Right lobe of liver (tissue), 6 donors: Measurements from ENCODE around the gene CPNE1. TPM values are rescaled to one million over a fixed set of nuclear protein-coding genes. Genes with fewer than 3 reads are reported as not detected.
"Not testable (repeated sequence)": the region's sequence is repeated elsewhere in the genome, so short reads cannot be mapped to it uniquely, and the experiment has no call there.

Source experiments
- ATAC-seq, 4 donors: fragments of 200-7000 bp; cut with Tn5 transposase; one replicate each; pipeline ENCODE4 v1.9.1; 2020; ENCODE audit warnings: mild to moderate bottlenecking in 4 of 4, moderate library complexity in 4 of 4
- DNase-seq, 3 donors: peaks; one replicate each; pipeline ENCODE4 v3.0.0-alpha.2; 2020
- H3K27ac ChIP-seq, 3 donors: fragments of 200-600 bp; one replicate each; pipeline ENCODE4 v1.8.0; 2022
- H3K27me3 ChIP-seq, 2 donors: fragments of 200-600 bp; one replicate each; pipeline ENCODE4 v1.8.0; 2022
- H3K36me3 ChIP-seq, 4 donors: fragments of 200-600 bp; sonication (generic) in 1 of 4; one replicate each; pipeline versions ENCODE4 v1.5.1 to v1.8.0; 2017 to 2022; ENCODE audit warnings: control low read depth in 1 of 4
- H3K4me1 ChIP-seq, 4 donors: fragments of 200-600 bp; sonication (generic) in 1 of 4; one replicate each; pipeline versions ENCODE4 v1.5.1 to v1.8.0; 2017 to 2022; ENCODE audit warnings: control low read depth in 1 of 4
- H3K4me3 ChIP-seq, 3 donors: fragments of 200-600 bp; one replicate each; pipeline ENCODE4 v1.8.0; 2022
- H3K9me3 ChIP-seq, 4 donors: fragments of 200-600 bp; sonication (generic) in 1 of 4; one replicate each; pipeline versions ENCODE4 v1.5.1 to v1.8.0; 2017 to 2022; ENCODE audit warnings: control low read depth in 1 of 4
- POLR2A ChIP-seq: fragments of 450-650 bp; IDR thresholded peaks from one replicate; pipeline ENCODE4 v1.6.1; 2017; ENCODE audit warnings: antibody characterized with exemption, mild to moderate bottlenecking
- WGBS: methylation state at CpG from one replicate; pipeline ENCODE4 v1.1.6; 2018; ENCODE audit warnings: low coverage, low lambda C conversion rate; ENCODE audit not compliant: insufficient coverage; ENCODE audit errors: missing lambda C conversion rate; 5-methylcytosine and 5-hydroxymethylcytosine counted together
- intact Hi-C, 2 donors: fragments of 100-400 bp; cut with DNase I; formaldehyde crosslinking; loops; one replicate each; pipeline versions ENCODE4 v1.11.2 to v1.14.1; 2022
- total RNA-seq, 6 experiments: library from RNA; depleted of rRNA in 2 of 6; stranded (reverse); fragments of >200 nt in 2 of 6; fragmentation: NEBNext Ultra II Directional in 3 of 6; extraction: Animal tissue kit (Norgen Biotek cat#: 25700) in 3 of 6; gene quantifications; one replicate each; pipeline versions ENCODE4 v1.1.0 to v1.2.4, GENCODE V29; 2016 to 2023
- TF ChIP-seq, protein P1 (sequence below), 4 donors: fragments of 200-600 bp in 3 of 4; fragments of 450-650 bp in 1 of 4; IDR thresholded peaks; one replicate each; pipeline versions ENCODE4 v1.5.1 to v1.8.0; 2016 to 2022; ENCODE audit warnings: antibody characterized with exemption in 4 of 4, mild to moderate bottlenecking in 2 of 4
- donor health status: DM: no; HTN: yes; CAD: no.
- donor health status: DM: no; HTN: no; CAD: no.
- donor health status: DM: no; HTN: no; CAD: no.
- donor health status: DM: no; HTN: yes; CAD: no.
- donor health status: DM: no; HTN: yes; CAD: no.

Gene CPNE1
- total RNA-seq, 6 experiments from 2014 or later: 35.5 to 72.0 (median 53.3) TPM

- DNase-seq: no peak
- intact Hi-C loops: no loop called here
- TF ChIP-seq, protein P1, sequence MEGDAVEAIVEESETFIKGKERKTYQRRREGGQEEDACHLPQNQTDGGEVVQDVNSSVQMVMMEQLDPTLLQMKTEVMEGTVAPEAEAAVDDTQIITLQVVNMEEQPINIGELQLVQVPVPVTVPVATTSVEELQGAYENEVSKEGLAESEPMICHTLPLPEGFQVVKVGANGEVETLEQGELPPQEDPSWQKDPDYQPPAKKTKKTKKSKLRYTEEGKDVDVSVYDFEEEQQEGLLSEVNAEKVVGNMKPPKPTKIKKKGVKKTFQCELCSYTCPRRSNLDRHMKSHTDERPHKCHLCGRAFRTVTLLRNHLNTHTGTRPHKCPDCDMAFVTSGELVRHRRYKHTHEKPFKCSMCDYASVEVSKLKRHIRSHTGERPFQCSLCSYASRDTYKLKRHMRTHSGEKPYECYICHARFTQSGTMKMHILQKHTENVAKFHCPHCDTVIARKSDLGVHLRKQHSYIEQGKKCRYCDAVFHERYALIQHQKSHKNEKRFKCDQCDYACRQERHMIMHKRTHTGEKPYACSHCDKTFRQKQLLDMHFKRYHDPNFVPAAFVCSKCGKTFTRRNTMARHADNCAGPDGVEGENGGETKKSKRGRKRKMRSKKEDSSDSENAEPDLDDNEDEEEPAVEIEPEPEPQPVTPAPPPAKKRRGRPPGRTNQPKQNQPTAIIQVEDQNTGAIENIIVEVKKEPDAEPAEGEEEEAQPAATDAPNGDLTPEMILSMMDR (IDR thresholded peaks at IDR 0.05): no peak
- no peak for TF ChIP-seq POLR2A
- no peaks in the 10 kb centered on the region for H3K9me3 ChIP-seq
- peaks cover 0 to 13% (median 6%) of the 10 kb centered on the region in 4 donors for H3K4me1 ChIP-seq
- H3K4me3 ChIP-seq: no peak overlapping the region
- no peaks in the 10 kb centered on the region for H3K27me3 ChIP-seq
- no peak for ATAC-seq
- H3K27ac ChIP-seq: no peak overlapping the region
- 81% methylated on average over 4 of the region's 4 CpGs for WGBS
- H3K36me3 ChIP-seq: peaks cover 0 to 16% (median 4%) of the 10 kb centered on the region in 4 donors
Observed at GRCh38 chr20:35695978-35696377, 31.3 kb upstream of the CPNE1 start.

DNA sequence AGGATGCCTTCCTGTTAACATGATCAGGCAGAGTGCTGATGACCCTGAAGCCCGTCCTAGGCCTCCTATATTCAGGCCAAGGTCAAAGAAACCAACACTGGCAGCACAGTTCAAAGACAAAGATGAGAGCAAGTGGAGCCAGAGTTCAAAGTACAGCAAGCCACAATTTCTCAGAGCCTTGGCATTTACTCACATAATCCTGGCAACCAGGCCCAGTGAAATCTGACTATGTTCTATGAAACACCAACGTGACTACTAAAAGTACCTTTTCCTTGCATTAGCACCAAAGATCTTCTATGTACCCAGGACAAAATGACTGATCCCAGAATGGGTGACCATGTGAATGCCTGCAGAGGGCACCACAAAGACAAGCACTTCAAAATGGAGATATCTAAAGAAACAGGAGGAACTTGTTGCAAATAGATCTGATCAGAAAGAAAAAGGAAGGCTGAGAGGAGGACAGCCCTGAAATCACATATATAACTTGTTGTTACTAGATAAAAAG lies 30.6 kb upstream of the CPNE1 start:
- Histone ChIP-seq H3K36me3 (peaks cover 0 to 14% (median 4%) of the 10 kb centered on the region in 4 donors), H3K4me1 (peaks cover 0 to 20% (median 8%) of the 10 kb centered on the region in 4 donors), H3K27ac (no peak overlapping the region), H3K27me3 (no peaks in the 10 kb centered on the region), H3K9me3 (no peaks in the 10 kb centered on the region), H3K4me3 (no peak overlapping the region)
- no peak for DNase-seq
- WGBS: 50% methylated on average over 2 of the region's 2 CpGs
- peak in 1 of 4 donors; percentile 18 for ATAC-seq
- TF ChIP-seq, protein P1 (IDR thresholded peaks at IDR 0.05): no peak
- TF ChIP-seq POLR2A: no peak
- intact Hi-C loops: no loop called here

- ATAC-seq (peak; percentile 88 to 96 (median 94)), DNase-seq (peak in 1 of 3 donors; percentile 68)
- TF ChIP-seq, protein P1 (IDR thresholded peaks at IDR 0.05): no peak
- no peak for TF ChIP-seq POLR2A
- Histone ChIP-seq H3K36me3 (peaks cover 0 to 38% (median 6%) of the 10 kb centered on the region in 4 donors), H3K27me3 (no peaks in the 10 kb centered on the region), H3K4me1 (peaks cover 0 to 19% (median 4%) of the 10 kb centered on the region in 4 donors), H3K9me3 (no peaks in the 10 kb centered on the region), H3K4me3 (no peak overlapping the region), H3K27ac (no peak overlapping the region)
- WGBS: 25% methylated on average over 3 of the region's 4 CpGs
- intact Hi-C loops: no loop called here
Observed at GRCh38 chr20:35690265-35690664, 25.6 kb upstream of the CPNE1 start.

DNA sequence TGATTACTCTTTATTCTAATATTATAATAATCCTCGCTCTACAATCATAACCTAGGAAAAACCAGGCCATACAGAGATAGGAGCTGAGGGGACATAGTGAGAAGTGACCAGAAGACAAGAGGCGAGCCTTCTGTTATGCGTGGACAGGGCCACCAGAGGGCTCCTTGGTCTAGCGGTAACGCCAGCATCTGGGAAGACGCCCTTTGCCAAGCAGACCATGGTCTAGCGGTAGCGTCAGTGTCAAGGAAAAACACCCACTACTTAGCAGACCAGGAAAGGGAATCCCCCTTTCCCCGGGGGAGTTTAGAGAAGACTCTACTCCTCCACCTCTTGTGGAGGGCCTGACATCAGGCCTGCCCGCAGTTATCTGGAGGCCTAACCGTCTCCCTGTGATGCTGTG lies 22.2 kb upstream of the CPNE1 start:
- H3K27ac ChIP-seq: not testable (repeated sequence)

DNA sequence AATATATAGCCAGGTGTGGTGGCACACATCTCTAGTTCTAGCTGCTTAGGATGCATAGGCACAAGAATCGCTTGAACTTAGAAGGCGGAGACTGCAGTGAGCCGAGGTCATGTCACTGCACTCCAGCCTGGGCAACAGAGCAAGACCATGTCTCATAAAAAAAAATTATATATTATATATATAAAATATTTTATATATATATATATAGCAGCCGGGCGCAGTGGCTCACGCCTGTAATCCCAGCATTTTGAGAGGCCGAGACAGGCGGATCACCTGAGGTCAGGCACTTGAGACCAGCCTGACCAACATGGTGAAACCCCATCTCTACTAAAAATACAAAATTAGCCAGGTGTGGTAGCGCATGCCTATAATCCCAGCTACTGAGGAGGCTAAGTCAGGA lies 20.7 kb upstream of the CPNE1 start:
- ATAC-seq, H3K9me3 ChIP-seq, intact Hi-C loops, H3K27ac ChIP-seq, H3K4me3 ChIP-seq, H3K4me1 ChIP-seq, H3K27me3 ChIP-seq: not testable (repeated sequence)
- peaks cover 0 to 37% (median 3%) of the 10 kb centered on the region in 4 donors for H3K36me3 ChIP-seq
- 85% methylated on average over 7 of the region's 9 CpGs for WGBS
- DNase-seq: peak in 1 of 3 donors; percentile 13

More for the DNA sequence above, 22.2 kb upstream of the CPNE1 start:
- peak in 1 of 3 donors; percentile 15 for DNase-seq
- Histone ChIP-seq H3K36me3 (peaks cover 0 to 37% (median 3%) of the 10 kb centered on the region in 4 donors), H3K4me1 (peaks cover 0 to 12% (median 4%) of the 10 kb centered on the region in 4 donors)
- TF ChIP-seq, protein P1 (IDR thresholded peaks at IDR 0.05): peak in 2 of 4 donors; percentile 12 to 19
- H3K27me3 ChIP-seq, H3K9me3 ChIP-seq, H3K4me3 ChIP-seq, ATAC-seq, intact Hi-C loops: not testable (repeated sequence)
- WGBS: 84% methylated on average over 3 of the region's 11 CpGs
